ENCODE data around the gene WDR81.

Gene WDR81

DNA sequence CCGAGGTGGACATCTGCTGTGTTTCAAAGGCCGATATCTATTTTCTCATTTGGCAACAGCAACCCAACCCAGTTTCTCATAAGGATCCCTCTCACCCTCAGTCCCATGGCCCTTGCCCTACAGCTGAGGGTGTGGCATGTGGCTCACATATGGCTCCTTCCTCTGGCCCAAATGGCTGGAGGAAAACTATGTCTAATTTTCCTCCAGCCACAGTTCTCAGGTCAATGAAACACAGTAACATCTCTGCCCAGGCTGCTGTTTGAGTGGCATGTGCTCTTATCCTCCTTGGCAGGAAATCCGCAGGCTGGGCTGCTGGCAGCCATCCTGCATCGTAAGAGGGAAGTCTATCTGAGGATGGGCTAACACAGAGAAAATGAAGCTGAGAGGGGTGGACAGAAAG lies 61.4 kb downstream of the WDR81 start:
- DNase-seq: no peak

DNA sequence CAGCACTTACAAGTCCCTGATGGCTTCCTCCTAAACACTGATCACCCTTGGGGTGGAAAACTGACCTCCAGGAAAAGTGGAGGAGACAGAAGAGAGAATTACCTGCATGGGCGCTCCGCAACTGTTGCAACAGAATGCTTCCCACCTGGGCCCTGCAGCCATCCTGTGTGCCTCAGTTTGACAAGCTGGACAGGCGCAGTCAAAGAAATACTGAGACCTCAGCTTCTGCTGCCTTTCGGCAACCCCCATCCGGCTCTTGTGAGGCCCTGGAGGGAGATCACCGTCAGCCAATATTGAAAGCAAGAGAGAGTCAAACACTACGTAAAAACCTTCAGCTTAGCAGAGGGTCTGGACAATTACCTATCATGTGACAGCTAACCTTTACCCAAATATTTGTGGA lies 62.2 kb downstream of the WDR81 start:
- no peak for DNase-seq

DNA sequence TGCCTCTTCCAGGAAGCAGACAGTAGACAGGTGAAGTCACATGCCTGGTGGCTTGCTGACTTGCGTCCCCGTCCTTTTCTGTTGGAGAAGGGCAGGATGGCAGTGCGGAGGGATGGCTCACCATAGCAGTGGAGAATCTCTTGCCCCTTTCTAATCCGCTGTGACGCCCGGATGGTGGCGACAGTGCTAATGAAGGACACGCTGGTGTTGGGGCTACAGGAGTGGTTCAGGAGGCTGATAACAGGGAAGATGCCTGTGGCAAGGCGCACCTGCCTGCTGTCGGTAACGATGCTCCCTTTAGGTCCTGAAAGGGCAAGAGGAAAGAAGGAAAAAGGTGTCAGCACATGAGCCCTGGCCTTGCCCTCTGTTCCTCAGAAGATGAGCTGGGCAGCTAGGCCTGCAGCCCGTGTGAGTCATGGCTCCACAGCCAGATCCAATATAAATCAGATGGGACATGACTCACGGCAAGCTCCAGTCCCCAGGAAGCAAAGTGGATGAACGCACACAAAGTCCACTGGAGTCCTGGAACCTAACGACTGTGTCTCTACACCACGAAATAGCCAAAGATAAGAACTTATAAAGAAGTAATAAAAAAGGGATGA lies 62.9 kb downstream of the WDR81 start:
- no peak for DNase-seq
